IPS-18a (cell line): ENCODE measurements around the gene INKA1.

ENCODE experiments used
- H3K27ac ChIP-seq: one replicate; pipeline ENCODE4 v1.5.1; 2013; ENCODE audit warnings: low read length
- H3K27me3 ChIP-seq: one replicate; pipeline ENCODE4 v1.6.1; 2013; ENCODE audit warnings: mild to moderate bottlenecking, low read length; ENCODE audit not compliant: control insufficient read depth, insufficient read depth
- H3K36me3 ChIP-seq: one replicate; pipeline ENCODE4 v1.6.1; 2013; ENCODE audit warnings: low read depth, low read length; ENCODE audit not compliant: control insufficient read depth
- H3K4me1 ChIP-seq: one replicate; pipeline ENCODE4 v1.6.1; 2013; ENCODE audit warnings: low read depth, low read length; ENCODE audit not compliant: control insufficient read depth
- H3K4me3 ChIP-seq: one replicate; pipeline ENCODE4 v1.5.1; 2013; ENCODE audit warnings: low read length
- H3K9ac ChIP-seq: one replicate; pipeline ENCODE4 v1.6.1; 2013; ENCODE audit warnings: mild to moderate bottlenecking, low read length, moderate library complexity
- H3K9me3 ChIP-seq: one replicate; pipeline ENCODE4 v1.6.1; 2013; ENCODE audit warnings: low read depth, low read length; ENCODE audit not compliant: control insufficient read depth

Gene INKA1

GRCh38 chr3:49831341-49831740 lies 28.3 kb downstream of the INKA1 start:
- Histone ChIP-seq H3K4me1 (no peaks in the 10 kb centered on the region), H3K27me3 (no peaks in the 10 kb centered on the region), H3K9ac (no peak overlapping the region), H3K9me3 (no peaks in the 10 kb centered on the region), H3K27ac (no peak overlapping the region), H3K36me3 (peaks cover 50% of the 10 kb centered on the region), H3K4me3 (no peak overlapping the region)

DNA sequence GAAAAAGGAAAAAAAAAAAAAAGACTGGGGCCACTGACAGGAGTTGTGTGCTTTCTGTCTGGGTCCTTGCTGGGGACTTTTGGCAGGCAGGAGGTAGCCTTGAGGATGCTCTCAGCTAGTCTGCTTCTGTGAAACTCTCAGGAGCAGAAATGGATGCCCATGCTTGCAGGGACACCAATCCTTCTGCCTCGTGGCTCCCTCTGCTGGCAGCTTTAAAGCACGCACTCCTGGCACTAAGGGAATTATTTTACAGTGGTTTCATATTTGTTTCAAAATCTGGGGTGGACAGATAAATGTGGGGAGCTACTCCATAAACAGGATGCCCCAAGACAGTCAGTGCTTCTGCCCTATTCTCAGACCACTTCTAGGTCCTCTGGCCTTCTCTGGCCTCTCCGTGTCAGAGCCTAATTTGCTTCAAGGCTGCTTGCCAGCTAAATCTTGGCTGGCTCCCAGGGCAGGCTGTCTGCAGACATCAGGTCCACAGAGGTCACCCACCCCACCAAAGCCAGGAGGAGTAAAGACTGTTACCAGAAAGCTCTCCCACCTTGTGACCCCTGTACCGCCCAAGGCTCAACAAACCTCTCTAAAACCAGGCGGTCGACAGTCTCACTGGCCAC lies 36.2 kb downstream of the INKA1 start:
- peaks cover 43% of the 10 kb centered on the region for H3K36me3 ChIP-seq
- no peak overlapping the region for H3K9ac ChIP-seq
- no peaks in the 10 kb centered on the region for H3K27me3 ChIP-seq
- no peaks in the 10 kb centered on the region for H3K4me1 ChIP-seq
- H3K9me3 ChIP-seq: no peaks in the 10 kb centered on the region
- H3K27ac ChIP-seq: no peak overlapping the region
- no peak overlapping the region for H3K4me3 ChIP-seq

DNA sequence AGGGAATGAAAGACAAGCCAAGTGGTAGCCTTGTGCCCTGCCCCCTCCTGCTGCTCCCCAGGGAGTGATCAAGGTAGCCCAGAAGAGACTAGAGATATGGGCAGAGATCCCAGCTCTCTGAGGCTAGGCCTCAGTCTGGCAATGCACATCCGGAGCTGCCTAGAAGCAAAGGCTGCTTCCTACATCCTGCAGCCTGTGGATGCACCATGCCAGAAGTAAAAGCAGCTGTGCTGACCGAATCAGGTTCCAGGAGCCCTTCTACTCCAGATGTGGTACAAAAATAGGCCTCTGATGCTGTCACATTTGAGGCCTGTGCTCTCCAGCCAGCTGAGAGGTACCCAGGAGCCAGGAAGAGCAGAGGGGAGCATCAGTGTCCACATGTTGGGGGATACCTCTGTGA lies 37.3 kb downstream of the INKA1 start:
- Histone ChIP-seq H3K27me3 (no peaks in the 10 kb centered on the region), H3K36me3 (peaks cover 41% of the 10 kb centered on the region), H3K27ac (no peak overlapping the region), H3K9ac (no peak overlapping the region), H3K4me3 (no peak overlapping the region), H3K9me3 (no peaks in the 10 kb centered on the region), H3K4me1 (no peaks in the 10 kb centered on the region)

DNA sequence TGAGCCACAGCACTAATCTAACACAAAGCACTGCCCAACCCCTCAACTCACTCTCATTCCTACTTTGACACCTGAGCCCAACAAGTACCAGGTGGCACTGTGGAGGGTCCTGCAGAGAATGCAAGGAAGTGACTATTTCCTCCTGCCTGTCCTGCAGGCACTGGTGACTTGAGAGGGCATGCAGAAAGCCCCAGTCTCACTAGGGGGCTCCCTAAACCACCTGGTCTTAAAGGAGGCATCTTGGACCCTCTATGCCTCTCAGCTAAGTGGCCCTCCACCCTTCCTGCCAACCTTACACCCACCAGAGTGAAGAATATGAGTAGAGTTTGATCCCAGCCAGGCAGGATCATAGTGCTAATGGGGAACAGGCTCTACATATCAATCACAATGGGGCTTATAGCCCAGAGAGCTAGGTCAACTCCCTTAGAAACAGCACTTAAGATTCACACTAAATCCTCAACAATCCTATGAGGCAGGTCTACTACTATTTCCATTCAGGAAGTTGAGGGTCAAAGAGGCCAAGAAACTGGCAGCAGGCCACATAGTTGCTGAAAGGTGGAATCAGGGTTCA lies 38.1 kb downstream of the INKA1 start:
- no peak overlapping the region for H3K4me3 ChIP-seq
- no peak overlapping the region for H3K27ac ChIP-seq
- peaks cover 49% of the 10 kb centered on the region for H3K36me3 ChIP-seq

DNA sequence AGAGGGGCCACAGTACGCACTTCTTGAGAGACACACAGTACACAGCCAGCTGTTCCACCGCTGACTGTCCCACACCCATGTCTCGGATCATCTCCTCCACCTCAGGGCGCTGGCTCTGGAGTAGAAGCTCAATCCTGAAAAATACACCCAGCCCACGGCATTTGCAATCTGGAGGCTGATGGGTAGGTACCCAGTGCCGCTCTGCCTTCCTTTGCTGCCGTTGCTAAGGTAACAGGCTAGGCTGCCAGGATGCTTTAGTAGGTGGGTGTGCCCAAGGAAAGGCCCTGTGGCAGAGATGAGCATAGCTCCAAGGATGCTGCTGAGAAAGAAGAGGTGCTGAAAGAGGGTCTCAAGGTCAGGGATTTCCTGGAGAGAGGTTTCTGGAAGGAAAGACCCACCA lies 38.7 kb downstream of the INKA1 start:
- no peak overlapping the region for H3K27ac ChIP-seq
- no peaks in the 10 kb centered on the region for H3K9me3 ChIP-seq

More for the DNA sequence above, 38.1 kb downstream of the INKA1 start:
- Histone ChIP-seq H3K27me3 (no peaks in the 10 kb centered on the region), H3K9me3 (no peaks in the 10 kb centered on the region), H3K4me1 (no peaks in the 10 kb centered on the region), H3K9ac (no peak overlapping the region)

DNA sequence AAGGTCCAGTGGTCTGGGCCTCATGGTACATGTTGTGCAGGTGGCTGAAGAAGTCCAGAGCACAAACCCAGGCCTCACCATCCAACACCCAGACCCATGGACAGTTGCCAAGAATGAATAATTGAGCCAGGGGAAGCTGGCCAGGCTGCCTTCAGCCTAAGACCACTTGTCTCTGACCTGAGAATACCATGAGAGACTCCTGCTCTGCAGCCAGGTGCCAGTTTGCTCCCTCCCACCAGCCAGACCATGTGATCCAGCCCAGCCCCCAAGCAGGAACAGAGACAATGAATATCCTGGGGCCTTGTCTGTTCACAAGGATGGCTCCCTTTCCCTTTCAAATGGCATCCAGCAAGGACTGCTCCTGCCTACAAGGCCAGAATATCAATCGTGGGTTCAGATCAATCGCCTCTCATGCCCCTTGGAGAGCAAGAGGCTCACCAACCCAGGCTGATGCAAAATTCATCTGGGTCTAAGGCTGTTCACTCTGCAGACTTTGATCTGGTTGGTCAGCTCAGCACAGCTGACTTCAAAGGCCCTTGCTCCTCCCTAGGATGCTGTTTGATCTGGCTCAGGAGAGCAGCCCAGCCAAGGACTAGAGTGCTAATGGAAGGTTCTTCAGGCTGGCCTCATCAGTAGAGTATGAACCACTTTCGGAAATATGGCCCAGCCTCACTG lies 39.9 kb downstream of the INKA1 start:
- Histone ChIP-seq H3K36me3 (peaks cover 46% of the 10 kb centered on the region), H3K27me3 (no peaks in the 10 kb centered on the region), H3K27ac (no peak overlapping the region), H3K9ac (no peak overlapping the region), H3K9me3 (no peaks in the 10 kb centered on the region), H3K4me3 (no peak overlapping the region), H3K4me1 (no peaks in the 10 kb centered on the region)

More for the DNA sequence above, 38.7 kb downstream of the INKA1 start:
- no peaks in the 10 kb centered on the region for H3K4me1 ChIP-seq
- no peak overlapping the region for H3K9ac ChIP-seq
- no peak overlapping the region for H3K4me3 ChIP-seq
- peaks cover 48% of the 10 kb centered on the region for H3K36me3 ChIP-seq
- no peaks in the 10 kb centered on the region for H3K27me3 ChIP-seq

GRCh38 chr3:49844464-49845183 lies 41.6 kb downstream of the INKA1 start:
- Histone ChIP-seq H3K27ac (no peak overlapping the region), H3K27me3 (no peaks in the 10 kb centered on the region), H3K9ac (no peak overlapping the region), H3K4me1 (no peaks in the 10 kb centered on the region), H3K4me3 (no peak overlapping the region), H3K36me3 (peaks cover 40% of the 10 kb centered on the region), H3K9me3 (no peaks in the 10 kb centered on the region)

- H3K36me3 ChIP-seq: peaks cover 30% of the 10 kb centered on the region
Observed at GRCh38 chr3:49845694-49846093, 42.6 kb downstream of the INKA1 start.

More at GRCh38 chr3:49845694-49846093, 42.6 kb downstream of the INKA1 start:
- H3K9ac ChIP-seq: no peak overlapping the region
- no peak overlapping the region for H3K27ac ChIP-seq
- no peaks in the 10 kb centered on the region for H3K4me1 ChIP-seq
- no peak overlapping the region for H3K4me3 ChIP-seq
- no peaks in the 10 kb centered on the region for H3K9me3 ChIP-seq
- no peaks in the 10 kb centered on the region for H3K27me3 ChIP-seq
